ENCODE measurements around the gene PIK3AP1. TPM values are rescaled to one million over a fixed set of nuclear protein-coding genes. Genes with fewer than 3 reads are reported as not detected.
"Not testable (repeated sequence)": the region's sequence is repeated elsewhere in the genome, so short reads cannot be mapped to it uniquely, and the experiment has no call there.

PIK3AP1 gene
- total and polyA plus RNA-seq, 9 donors, result 1.8 to 2.9 (median 2.3) TPM

GRCh38 chr10:96570511-96570910 lies 149.8 kb downstream of the PIK3AP1 start:
- Histone ChIP-seq H3K36me3 (ENCODE audit: control insufficient read depth, insufficient read depth, low read length) (peaks cover 10% of the 10 kb centered on the region), H3K27ac (ENCODE audit: low read length) (no peak overlapping the region), H3K4me1 (ENCODE audit: control insufficient read depth, insufficient read depth, low read length) (no peaks in the 10 kb centered on the region), H3K4me3 (ENCODE audit: low read length) (no peak overlapping the region), H3K27me3 (ENCODE audit: control insufficient read depth, insufficient read depth, low read length) (no peaks in the 10 kb centered on the region), H3K9me3 (replicated peaks; ENCODE audit: control insufficient read depth, low read depth, low read length) (no peaks in the 10 kb centered on the region)
- DNase-seq, result no peak
- WGBS (ENCODE audit: insufficient coverage), result 81% methylated on average over 5 of the region's 6 CpGs

- DNase-seq, result no peak
- Histone ChIP-seq H3K27me3 (ENCODE audit: control insufficient read depth, insufficient read depth, low read length) (no peaks in the 10 kb centered on the region), H3K9me3 (replicated peaks; ENCODE audit: control insufficient read depth, low read depth, low read length) (no peaks in the 10 kb centered on the region), H3K4me1 (ENCODE audit: control insufficient read depth, insufficient read depth, low read length) (no peaks in the 10 kb centered on the region), H3K36me3 (ENCODE audit: control insufficient read depth, insufficient read depth, low read length) (peaks cover 12% of the 10 kb centered on the region), H3K4me3 (ENCODE audit: low read length) (no peak overlapping the region), H3K27ac (ENCODE audit: low read length) (no peak overlapping the region)
- no CpG with 5 or more reads among the region's 1 CpG for WGBS (ENCODE audit: insufficient coverage)
Measured at GRCh38 chr10:96568402-96568801, 151.9 kb downstream of the PIK3AP1 start.

- Histone ChIP-seq H3K36me3 (ENCODE audit: control insufficient read depth, insufficient read depth, low read length) (peaks cover 17% of the 10 kb centered on the region), H3K4me3 (ENCODE audit: low read length) (no peak overlapping the region), H3K9me3 (replicated peaks; ENCODE audit: control insufficient read depth, low read depth, low read length) (no peaks in the 10 kb centered on the region), H3K27me3 (ENCODE audit: control insufficient read depth, insufficient read depth, low read length) (no peaks in the 10 kb centered on the region), H3K4me1 (ENCODE audit: control insufficient read depth, insufficient read depth, low read length) (no peaks in the 10 kb centered on the region), H3K27ac (ENCODE audit: low read length) (no peak overlapping the region)
- no CpG with 5 or more reads among the region's 1 CpG for WGBS (ENCODE audit: insufficient coverage)
- no peak for DNase-seq
Measured at GRCh38 chr10:96565774-96566173, 154.5 kb downstream of the PIK3AP1 start.

GRCh38 chr10:96560966-96561887 lies 159.1 kb downstream of the PIK3AP1 start:
- peak; percentile 4 for DNase-seq
- Histone ChIP-seq H3K4me1 (ENCODE audit: control insufficient read depth, insufficient read depth, low read length) (no peaks in the 10 kb centered on the region), H3K9me3 (replicated peaks; ENCODE audit: control insufficient read depth, low read depth, low read length) (no peaks in the 10 kb centered on the region), H3K4me3 (ENCODE audit: low read length) (no peak overlapping the region), H3K27me3 (ENCODE audit: control insufficient read depth, insufficient read depth, low read length) (no peaks in the 10 kb centered on the region), H3K36me3 (ENCODE audit: control insufficient read depth, insufficient read depth, low read length) (peaks cover 28% of the 10 kb centered on the region), H3K27ac (ENCODE audit: low read length) (no peak overlapping the region)
- WGBS (ENCODE audit: insufficient coverage), result no CpG with 5 or more reads among the region's 3 CpGs

GRCh38 chr10:96560489-96560888 lies 159.8 kb downstream of the PIK3AP1 start:
- Histone ChIP-seq H3K9me3 (replicated peaks; ENCODE audit: control insufficient read depth, low read depth, low read length) (no peaks in the 10 kb centered on the region), H3K4me1 (ENCODE audit: control insufficient read depth, insufficient read depth, low read length) (no peaks in the 10 kb centered on the region), H3K36me3 (ENCODE audit: control insufficient read depth, insufficient read depth, low read length) (peaks cover 28% of the 10 kb centered on the region), H3K27me3 (ENCODE audit: control insufficient read depth, insufficient read depth, low read length) (no peaks in the 10 kb centered on the region), H3K27ac (ENCODE audit: low read length) (no peak overlapping the region), H3K4me3 (ENCODE audit: low read length) (no peak overlapping the region)
- 80% methylated on average over 1 of the region's 2 CpGs for WGBS (ENCODE audit: insufficient coverage)
- DNase-seq, result no peak

- no CpG with 5 or more reads among the region's 1 CpG for WGBS (ENCODE audit: insufficient coverage)
- no peaks in the 10 kb centered on the region for H3K9me3 ChIP-seq (replicated peaks; ENCODE audit: control insufficient read depth, low read depth, low read length)
- H3K4me1 ChIP-seq (ENCODE audit: control insufficient read depth, insufficient read depth, low read length), result no peaks in the 10 kb centered on the region
- H3K36me3 ChIP-seq (ENCODE audit: control insufficient read depth, insufficient read depth, low read length), result peaks cover 23% of the 10 kb centered on the region
- H3K4me3 ChIP-seq (ENCODE audit: low read length), result no peak overlapping the region
- DNase-seq, result peak; percentile 19
- no peaks in the 10 kb centered on the region for H3K27me3 ChIP-seq (ENCODE audit: control insufficient read depth, insufficient read depth, low read length)
- no peak overlapping the region for H3K27ac ChIP-seq (ENCODE audit: low read length)
Measured at GRCh38 chr10:96556003-96556402, 164.3 kb downstream of the PIK3AP1 start.

GRCh38 chr10:96555330-96555729 lies 165.0 kb downstream of the PIK3AP1 start:
- DNase-seq, result no peak
- Histone ChIP-seq H3K9me3 (replicated peaks; ENCODE audit: control insufficient read depth, low read depth, low read length) (no peaks in the 10 kb centered on the region), H3K4me1 (ENCODE audit: control insufficient read depth, insufficient read depth, low read length) (no peaks in the 10 kb centered on the region), H3K36me3 (ENCODE audit: control insufficient read depth, insufficient read depth, low read length) (peaks cover 21% of the 10 kb centered on the region), H3K4me3 (ENCODE audit: low read length) (no peak overlapping the region), H3K27ac (ENCODE audit: low read length) (no peak overlapping the region), H3K27me3 (ENCODE audit: control insufficient read depth, insufficient read depth, low read length) (no peaks in the 10 kb centered on the region)
- no CpG with 5 or more reads among the region's 3 CpGs for WGBS (ENCODE audit: insufficient coverage)

GRCh38 chr10:96548589-96548988 lies 171.7 kb downstream of the PIK3AP1 start:
- Histone ChIP-seq H3K9me3 (replicated peaks; ENCODE audit: control insufficient read depth, low read depth, low read length) (no peaks in the 10 kb centered on the region), H3K27me3 (ENCODE audit: control insufficient read depth, insufficient read depth, low read length) (no peaks in the 10 kb centered on the region), H3K27ac (ENCODE audit: low read length) (no peak overlapping the region), H3K4me1 (ENCODE audit: control insufficient read depth, insufficient read depth, low read length) (no peaks in the 10 kb centered on the region), H3K4me3 (ENCODE audit: low read length) (no peak overlapping the region), H3K36me3 (ENCODE audit: control insufficient read depth, insufficient read depth, low read length) (peaks cover 22% of the 10 kb centered on the region)
- no peak for DNase-seq
- no CpG with 5 or more reads among the region's 5 CpGs for whole genome bisulfite sequencing (ENCODE audit: insufficient coverage)

- not testable (repeated sequence) for H3K4me1 ChIP-seq (ENCODE audit: control insufficient read depth, insufficient read depth, low read length); H3K27ac ChIP-seq (ENCODE audit: low read length); H3K27me3 ChIP-seq (ENCODE audit: control insufficient read depth, insufficient read depth, low read length); H3K9me3 ChIP-seq (replicated peaks; ENCODE audit: control insufficient read depth, low read depth, low read length); DNase-seq; H3K4me3 ChIP-seq (ENCODE audit: low read length)
- 89% methylated on average over 7 of the region's 10 CpGs for WGBS (ENCODE audit: insufficient coverage)
- H3K36me3 ChIP-seq (ENCODE audit: control insufficient read depth, insufficient read depth, low read length), result peaks cover 22% of the 10 kb centered on the region
Measured at GRCh38 chr10:96545558-96545957, 174.8 kb downstream of the PIK3AP1 start.

Data from muscle of leg (tissue), 11 donors.